EL (cell line): ENCODE results near the gene RAB3D.
"Not testable (repeated sequence)": the region's sequence is repeated elsewhere in the genome, so short reads cannot be mapped to it uniquely, and the experiment has no call there.

Experiments
- DNase-seq: peaks from one replicate; pipeline ENCODE4 v3.0.0-alpha.2; 2016

Gene RAB3D

DNA sequence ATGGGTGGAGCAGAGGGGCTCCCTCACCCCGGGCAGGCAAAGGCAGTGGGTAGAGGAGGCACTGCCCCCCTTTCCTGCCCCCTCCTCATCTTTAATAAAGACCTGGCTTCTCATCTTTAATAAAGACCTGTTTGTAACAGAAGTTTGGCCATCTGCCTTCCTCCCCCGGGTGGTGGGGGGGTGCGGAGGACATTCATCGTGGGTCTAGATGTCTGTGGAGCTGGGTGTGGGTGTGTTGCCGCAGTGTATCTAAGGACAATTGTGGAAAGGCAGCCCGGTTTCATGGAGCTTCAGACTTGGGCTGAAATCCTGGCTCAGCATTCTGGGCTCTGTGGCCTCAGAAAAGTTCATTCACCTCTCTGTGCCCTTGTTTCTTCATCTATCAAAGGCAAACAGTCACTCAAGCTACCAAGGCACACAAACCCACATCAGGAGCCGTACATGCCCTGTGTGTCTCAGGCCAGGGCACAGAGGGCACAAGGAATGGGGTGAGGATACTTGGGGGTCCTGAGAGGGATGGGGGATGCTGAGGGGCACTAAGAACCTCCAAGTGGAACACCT, 26.2 kb upstream of the RAB3D start:
- no peak for DNase-seq

GRCh38 chr19:11364935-11365334, 25.5 kb upstream of the RAB3D start:
- no peak for DNase-seq

DNA sequence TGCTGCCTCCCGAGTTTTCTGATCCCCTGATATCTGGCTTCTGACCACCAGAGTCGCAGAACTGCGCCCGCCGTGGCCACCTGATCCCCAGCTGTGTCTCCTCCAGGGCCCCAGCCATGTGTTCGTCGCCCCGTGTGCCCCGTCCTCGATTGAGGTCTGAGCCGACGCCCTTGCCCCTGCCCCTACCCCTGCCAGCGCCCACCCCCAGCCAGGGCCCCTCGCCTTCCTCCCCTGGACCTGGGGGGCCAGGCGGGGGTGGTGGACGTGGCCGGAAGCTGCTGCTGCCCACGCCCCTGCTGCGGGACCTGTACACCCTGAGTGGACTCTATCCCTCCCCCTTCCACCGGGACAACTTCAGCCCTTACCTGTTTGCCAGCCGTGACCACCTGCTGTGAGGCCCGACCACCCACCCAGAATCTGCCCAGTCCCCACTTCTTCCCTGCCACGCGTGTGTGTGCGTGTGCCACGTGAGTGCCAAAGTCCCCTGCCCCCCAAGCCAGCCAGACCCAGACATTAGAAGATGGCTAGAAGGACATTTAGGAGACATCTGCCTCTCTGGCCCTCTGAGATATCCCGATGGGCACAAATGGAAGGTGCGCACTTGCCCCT, 24.9 kb upstream of the RAB3D start:
- DNase-seq: no peak

- no peak for DNase-seq
These were observed 24.4 kb upstream of the RAB3D start for GRCh38 chr19:11363881-11364280.

- no peak for DNase-seq
These were observed 22.6 kb upstream of the RAB3D start for GRCh38 chr19:11361771-11362731.

DNA sequence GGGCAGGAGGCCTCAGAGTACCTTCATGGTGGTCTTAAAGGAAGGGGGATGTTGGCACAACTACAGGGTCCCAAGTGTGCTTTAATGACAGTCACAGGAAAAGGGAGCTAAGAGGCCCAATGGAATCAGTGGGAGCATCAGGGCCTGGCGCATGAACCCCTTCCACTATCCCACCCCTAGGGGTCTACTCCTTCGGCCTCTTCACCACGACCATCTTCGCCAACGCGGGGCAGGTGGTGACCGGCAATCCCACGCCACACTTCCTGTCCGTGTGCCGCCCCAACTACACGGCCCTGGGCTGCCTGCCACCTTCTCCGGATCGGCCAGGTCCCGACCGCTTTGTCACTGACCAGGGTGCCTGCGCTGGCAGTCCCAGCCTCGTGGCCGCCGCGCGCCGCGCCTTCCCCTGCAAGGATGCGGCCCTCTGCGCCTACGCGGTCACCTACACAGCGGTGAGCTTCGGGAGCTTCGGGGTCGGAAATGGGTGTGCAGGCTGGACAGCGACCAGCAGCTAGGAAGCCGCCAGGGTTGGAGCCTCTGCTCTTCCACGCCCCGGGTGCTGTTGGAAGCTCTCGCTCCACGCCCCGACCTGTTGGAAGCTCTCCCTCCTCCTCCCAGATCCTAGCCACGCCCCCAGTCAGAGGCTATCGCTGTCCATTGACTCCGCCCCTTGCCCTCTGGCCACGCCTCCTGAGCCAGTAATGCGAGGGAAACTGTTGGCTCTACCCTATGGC, 21.7 kb upstream of the RAB3D start:
- no peak for DNase-seq

DNA sequence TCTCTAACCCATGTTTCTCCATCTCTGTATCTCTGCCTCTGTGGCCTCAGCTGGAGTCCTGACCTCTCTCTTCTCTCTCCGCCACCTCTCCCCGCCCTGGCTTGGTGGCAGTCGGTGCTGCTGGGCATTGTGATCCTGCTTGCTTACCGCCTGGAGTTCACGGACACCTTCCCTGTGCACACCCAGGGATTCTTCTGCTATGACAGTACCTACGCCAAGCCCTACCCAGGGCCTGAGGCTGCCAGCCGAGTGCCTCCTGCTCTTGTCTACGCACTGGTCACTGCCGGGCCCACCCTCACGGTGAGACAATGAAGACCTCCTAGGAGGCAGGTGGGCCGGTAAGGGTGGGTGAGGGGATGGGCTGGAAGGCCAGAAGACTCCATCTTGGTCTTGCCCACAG, 20.0 kb upstream of the RAB3D start:
- no peak for DNase-seq

- DNase-seq: no peak
These were observed 17.5 kb upstream of the RAB3D start for GRCh38 chr19:11356676-11357550.

DNA sequence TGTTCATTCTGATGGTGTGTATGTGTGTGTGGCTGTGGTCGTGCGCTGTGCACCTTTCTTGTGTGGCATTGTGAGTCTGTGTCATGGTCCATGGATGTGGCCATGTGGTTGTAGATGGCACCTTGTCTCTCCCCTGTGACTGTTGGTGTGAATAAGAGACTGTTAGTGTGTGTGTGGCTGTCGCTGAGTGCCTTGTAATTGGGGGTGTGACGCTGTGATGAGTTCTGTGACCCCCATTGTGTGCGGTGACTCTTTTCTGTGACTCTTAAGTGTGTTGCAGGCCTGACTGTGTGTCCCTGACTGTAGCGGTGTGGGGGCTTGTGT, 16.6 kb upstream of the RAB3D start:
- DNase-seq: no peak

DNA sequence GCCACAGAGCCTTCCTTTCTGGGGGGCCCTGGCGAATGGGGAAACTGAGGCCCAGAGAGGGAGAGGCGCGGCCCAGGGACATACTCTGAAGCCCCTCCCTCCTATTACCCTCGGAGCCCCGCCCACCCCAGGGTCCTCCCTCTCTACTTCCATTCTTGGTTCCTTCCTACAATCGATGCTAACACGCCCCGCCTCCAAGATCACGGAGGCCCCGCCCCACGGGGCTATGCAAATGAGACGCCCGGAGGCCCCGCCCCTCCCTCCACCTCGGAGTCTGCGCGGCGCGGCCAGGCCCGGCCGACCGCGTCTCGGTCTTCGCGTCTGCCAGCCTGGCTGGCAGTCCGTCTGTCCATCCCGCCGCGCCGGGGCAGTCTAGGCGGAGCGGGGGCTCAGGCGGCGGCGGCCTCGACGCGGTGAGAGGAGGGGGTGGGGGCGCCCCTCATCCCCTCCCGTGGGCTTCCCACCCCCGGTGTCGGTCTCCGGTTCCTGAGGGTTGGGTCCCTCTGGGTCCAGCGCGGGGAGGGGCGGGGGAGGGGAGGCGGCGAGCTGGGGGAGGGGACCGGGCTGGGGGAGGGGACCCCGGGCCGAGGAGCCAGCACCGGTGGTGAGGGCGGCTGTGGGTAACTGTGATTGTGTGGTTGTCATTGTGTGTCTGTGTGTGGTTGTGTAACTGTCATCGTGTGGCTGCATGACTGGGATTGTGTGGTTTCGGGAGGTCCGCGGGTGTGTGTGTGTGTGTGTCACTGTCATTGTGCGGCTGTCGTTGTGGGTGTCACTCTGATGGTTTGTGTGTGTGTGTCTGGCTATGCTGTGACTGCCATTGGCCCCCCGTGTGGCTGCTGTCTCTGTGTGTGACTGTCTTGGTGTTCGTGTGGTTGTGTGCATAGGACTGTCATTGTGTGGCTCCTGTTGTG, 16.0 kb upstream of the RAB3D start, which contains the start of gene PLPPR2:
Gene PLPPR2, plus strand, starts transcription at position 273 of the 914 bp plus-strand sequence. CDS start 2,242 bp downstream, outside the sequence.
- peak; percentile 92 for DNase-seq

DNA sequence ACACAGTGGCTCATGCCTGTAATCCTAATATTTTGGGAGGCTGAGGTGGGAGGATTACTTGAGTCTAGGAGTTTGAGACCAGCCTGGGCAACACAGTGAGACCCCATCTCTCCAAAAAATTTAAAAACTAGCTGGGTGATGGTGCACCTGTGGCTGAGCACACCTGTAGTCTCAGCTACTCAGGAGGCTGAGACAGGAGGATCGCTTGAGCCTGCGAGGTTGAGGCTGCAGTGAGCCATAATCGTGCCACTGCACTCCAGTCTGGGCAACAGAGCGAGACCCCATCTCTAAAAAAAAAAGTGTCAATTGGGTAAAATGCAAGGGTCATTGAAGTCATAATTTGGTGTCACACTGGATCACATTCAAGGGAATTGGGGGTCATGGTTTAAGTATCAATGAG, 14.6 kb upstream of the RAB3D start:
- not testable (repeated sequence) for DNase-seq

DNA sequence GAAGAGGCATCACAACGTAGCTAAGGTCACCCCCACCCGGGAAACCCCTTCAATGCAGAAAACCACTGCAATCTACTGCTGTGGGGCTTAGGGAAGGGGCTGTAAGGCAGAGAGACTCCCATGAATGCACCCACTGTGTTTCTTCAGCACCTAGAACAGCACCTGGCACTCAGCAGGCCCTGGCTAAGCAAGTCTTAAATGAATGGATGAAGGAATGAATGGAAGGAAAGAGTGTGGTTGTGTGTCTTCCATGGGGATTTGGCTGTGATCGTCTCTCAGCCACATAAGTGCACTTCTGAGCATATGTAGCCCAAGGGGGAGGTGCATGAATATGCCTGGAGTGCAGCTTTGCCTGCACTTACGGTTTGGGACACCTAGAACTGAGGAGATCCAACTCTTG, 9.7 kb upstream of the RAB3D start:
- DNase-seq: no peak

- no peak for DNase-seq
These were observed 8.1 kb upstream of the RAB3D start for GRCh38 chr19:11347546-11348039.

DNA sequence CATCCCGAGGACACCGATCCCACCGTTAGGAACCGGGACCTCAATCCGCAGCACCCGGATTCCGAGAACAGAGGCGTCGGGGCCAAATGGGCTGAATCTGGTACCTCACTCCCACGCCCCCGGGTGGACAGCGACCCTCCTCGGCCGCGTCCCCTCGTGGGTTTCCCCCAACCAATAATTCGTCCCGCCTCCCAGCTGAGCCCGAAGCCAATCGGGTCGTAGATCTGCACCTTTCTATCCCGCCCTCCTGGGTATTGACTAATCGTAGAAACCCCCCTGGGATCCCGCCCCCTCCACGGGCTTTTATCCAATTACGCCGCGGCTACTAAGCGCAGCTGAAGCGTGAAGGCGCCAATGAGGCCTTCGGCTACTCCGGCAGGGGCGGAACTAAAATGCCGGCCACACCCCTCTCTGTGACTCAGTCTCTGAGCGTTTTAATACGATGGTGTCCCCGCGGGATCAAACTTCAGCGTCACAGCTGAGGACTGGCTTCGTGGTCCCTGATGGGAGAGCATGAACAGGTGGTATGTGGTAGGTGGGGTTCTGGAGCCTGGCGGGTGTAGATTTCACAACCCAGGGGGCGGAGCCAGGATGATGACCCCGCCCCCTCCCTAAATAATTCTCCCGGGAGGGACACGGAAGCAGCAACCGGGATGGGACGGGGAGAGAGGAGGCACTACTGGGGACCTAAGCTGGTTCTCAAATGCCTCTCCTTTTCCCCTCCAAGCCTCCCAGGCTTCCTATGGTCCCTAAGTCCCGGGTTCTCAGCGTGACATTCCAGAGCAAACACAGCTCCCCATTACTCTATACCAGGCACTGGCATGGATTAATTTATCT, 6.9 kb upstream of the RAB3D start, which contains the start of the genes CCDC159 and TMEM205:
Gene CCDC159, plus strand, starts transcription at position 416 of the 837 bp plus-strand sequence. Its CDS starts 88 bp downstream, at position 504.
Gene TMEM205, minus strand, starts transcription at position 165 of the 837 bp plus-strand sequence. CDS start 649 bp downstream, outside the sequence.
- DNase-seq: peak; percentile 100

- DNase-seq: no peak
These were observed 5.8 kb upstream of the RAB3D start for GRCh38 chr19:11345122-11345803.

- DNase-seq: no peak
These were observed 3.0 kb upstream of the RAB3D start for GRCh38 chr19:11342429-11342828.

- not testable (repeated sequence) for DNase-seq
These were observed 626 bp upstream of the RAB3D start for GRCh38 chr19:11340099-11340467.

GRCh38 chr19:11338569-11339253, 746 bp downstream of the RAB3D start:
- no peak for DNase-seq
